HG02973 (cell line): ENCODE measurements around the gene BBS10.
"Not testable (repeated sequence)": the region's sequence is repeated elsewhere in the genome, so short reads cannot be mapped to it uniquely, and the experiment has no call there.

Experiments
- ATAC-seq: cut with Tn5 transposase; IDR thresholded peaks from one replicate; pipeline ENCODE4 v1.9.1; 2021; ENCODE audit warnings: moderate library complexity; ENCODE audit not compliant: unreplicated experiment

BBS10 gene

DNA sequence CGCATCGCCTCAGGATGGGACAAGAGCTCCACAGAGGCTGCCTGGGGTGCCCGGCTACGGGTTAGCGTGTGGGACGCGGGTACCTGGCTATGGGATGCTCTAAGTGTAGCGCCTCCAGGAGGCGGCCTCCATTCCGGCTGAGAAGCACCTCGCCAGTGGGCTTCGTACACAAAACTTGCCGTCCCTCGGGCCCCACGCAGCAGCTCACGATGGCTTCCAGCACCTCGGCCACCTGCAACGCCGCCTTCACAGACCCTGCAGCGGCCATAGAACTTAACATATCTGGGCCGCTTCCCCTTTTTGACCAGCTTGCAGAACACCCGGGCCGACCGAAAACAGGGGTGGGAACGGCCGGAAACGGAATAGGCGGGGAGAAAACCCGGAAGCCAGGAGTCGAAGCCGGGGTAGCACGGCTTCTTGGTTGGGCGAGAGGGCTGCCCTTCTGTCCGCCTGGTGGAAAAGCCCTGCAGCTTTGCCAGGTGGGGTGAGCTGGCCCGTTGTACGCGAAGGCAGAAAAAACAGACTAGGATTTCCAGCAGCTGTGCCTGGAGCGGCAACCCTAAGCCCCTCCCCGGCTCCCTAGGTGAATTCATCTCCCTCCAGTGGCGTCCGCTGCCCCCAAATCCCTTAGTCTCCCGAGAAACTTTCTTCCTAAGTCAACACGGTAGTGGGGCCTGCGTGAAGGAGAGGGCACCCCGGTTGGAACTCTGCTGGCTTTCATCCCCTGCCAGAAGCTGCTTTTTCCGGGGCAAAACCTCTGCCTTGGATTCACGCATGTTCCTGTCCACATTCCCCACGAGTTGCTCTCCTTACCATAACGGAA is at the start of gene BBS10:
BBS10 (minus strand) TSS at position 337 of the 823 bp plus-strand sequence; CDS start at position 280, 57 bp downstream.
- peak; percentile 96 for ATAC-seq

DNA sequence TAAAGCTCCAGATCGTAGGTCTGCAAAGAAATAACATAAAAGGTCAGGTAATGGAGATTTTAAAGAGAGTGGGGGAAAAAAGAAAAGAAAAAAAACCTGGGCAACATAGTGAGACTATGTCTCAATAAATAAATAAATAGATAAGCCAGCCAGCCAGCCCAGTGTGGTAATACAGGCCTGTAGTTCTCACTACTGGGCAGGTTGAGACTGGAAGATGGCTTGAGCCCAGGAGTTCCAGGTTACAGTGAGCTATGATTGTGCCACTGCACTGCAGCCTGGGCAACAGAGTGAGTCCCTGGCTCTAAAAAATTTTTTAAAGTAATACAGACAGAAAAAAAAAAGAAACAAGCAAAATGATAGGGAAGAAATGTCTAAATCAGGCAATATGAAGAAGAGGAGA is 43.2 kb upstream of the BBS10 start:
- ATAC-seq: no peak

DNA sequence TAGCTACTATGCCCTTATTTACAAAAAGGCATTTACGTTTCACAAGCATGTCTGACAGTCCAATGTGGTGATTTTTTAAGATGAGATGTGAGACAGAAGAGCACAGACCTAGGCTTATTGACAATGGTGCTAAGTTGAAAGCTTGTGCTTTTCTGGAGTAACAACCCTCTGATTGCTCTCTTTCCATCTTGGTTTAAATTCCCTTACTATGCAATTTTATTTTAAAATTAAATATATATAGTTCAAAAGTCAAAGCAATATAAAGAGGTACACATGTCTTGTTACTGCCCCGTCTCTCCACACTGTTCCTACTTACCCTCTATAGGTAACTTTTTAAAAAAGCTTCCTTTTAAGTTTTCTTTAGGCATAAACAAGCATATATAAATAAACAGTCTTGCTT is 39.4 kb upstream of the BBS10 start:
- no peak for ATAC-seq

DNA sequence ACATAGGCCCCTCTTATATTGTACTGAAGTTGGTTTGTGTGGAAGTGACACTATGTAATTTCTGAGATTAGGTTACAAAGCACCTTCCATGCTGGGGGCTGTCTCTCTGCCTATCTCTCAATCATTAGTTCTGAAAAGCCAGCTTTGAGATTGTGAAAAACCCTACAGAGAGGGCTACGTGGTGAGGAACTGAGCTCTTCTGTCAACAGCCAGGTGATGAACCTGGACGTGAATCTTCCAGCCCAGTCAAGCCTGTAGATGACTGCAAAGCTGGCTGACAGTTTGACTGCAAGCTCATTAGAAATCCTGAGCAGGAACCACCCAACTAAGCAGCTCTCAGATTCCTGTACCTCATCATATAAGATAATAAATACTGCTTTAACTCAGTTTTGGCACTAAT is 36.3 kb upstream of the BBS10 start:
- ATAC-seq: no peak

DNA sequence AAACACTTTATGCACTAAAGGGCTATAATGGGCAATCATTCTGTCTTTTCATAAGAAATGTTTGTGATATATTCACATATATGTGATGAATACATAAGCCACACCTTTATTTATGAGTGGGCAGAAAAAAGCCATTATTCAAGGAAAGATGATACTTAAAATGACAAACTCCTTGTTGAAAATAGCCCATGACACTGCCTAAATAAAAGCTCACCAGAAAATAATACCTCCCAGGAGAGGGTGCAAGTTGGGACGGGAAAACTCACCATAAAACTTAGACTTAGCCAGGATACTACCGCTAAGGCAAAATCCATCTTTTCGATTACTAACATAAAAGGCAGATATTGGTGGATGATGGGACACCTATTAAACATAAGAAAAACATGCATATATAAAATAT is 35.8 kb upstream of the BBS10 start:
- no peak for ATAC-seq

DNA sequence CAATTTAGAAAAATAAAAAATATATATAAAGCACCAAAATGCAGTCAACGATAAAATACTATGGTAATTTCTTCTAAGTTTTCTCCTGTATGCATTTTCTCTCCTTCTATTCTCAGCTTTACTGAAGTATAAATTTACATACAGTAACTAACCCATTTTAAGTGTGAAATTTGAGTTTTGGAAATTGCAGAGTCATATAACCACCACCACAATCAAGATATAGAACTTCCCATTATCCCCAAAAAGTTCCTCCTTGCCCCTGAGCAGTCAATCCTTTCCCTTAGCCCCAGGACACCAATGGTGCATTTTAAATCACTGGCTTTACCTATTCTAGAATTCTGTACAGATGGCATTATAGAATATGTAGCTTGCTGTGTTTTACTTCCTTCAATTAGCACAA is 31.0 kb upstream of the BBS10 start:
- ATAC-seq: no peak

DNA sequence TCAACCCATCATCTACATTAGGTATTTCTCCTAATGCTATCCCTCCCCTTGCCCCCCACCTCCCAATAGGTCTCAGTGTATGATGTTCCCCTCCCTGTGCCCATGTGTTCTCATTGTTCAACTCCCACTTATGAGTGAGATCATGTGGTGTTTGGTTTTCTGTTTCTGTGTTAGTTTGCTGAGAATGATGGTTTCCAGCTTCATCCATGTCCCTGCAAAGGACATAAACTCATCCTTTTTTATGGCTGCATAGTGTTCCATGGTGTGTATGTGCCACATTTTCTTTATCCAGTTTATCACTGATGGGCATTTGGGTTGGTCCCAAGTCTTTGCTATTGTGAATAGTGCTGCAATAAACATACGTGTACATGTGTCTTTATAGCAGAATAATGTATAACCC is 28.7 kb upstream of the BBS10 start:
- not testable (repeated sequence) for ATAC-seq

DNA sequence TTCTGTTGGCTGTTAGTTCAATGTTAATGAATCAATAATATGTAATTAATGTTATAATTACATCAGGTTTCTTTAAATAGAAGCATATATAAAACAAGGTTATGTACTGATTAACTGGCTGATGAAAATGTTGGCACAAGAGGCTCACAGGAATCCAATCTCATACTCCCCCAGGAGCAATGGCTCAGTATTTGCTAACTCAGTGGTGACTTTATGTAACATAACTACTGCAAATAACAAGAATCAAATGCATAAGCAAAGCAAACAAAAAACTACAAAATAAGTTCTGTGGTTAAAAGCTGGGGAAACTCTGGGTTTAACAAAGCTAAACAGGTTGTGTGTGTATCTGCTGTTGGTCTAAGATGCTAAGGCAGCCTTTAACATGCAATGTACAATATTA is 27.7 kb upstream of the BBS10 start:
- no peak for ATAC-seq

DNA sequence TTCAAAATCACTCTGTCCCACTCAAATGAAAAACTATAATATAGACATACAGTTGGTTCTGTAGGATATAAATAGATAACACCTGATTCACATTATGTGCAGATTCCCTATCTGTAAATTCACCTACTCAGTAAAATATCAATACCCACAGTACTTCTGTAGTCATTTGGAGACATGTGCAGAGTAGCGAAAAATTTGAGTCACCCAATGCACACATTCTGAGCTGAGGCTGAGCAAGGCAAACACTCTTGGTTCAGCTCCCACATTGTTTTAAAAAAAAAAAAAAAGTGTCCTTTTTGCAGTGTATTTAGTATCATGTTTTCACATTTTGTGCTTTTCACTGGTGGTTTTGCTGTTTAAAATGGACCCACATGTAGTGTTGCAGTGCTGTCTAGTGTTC is 27.3 kb upstream of the BBS10 start:
- no peak for ATAC-seq

DNA sequence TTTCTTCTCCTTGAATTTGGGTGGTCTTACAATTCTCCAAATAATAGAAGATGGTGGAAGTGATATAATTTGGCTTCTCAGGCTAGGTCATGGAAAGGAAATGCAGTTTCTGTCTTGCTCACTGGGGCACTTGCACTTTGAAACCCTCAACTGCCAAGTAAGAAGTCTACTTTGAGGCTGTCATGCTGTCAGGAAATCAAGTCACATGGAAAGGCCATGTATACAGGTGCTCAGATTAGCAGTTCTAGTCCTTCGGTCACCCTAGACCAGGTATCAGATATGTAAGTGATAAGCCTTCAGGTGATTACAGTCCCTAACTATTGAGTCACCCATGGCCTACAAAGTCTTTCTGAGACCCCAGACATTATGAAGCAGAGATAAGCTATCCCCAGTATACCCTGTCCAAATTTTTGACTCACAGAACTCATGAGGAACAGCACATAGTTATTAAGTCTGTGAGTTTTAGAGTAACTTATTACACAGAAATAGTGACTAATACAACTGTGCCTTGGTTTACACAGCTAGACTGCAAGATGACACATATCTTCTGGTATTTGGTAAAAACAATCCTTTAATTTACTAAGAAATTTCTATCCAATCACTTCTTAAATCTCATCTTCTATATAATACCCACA is 26.3 kb upstream of the BBS10 start:
- no peak for ATAC-seq

DNA sequence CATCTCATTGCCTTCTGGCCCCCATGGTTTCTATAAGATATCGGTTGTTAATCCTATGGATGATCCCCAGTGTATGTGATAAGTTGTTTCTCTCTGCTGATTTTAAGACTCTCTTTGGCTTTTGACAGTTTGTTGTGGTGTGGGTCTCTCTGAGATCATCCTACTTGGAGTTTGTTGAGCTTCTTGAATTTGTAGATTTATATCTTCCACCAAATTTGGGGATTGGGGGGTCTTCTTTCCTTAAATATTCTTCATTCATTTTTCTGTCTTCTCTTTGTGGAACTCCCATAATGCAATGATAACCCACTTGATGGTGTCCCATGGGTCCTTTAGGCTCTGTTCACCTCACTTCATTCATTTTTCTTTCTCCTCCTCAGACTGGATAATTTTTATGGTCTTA is 20.0 kb upstream of the BBS10 start:
- no peak for ATAC-seq

DNA sequence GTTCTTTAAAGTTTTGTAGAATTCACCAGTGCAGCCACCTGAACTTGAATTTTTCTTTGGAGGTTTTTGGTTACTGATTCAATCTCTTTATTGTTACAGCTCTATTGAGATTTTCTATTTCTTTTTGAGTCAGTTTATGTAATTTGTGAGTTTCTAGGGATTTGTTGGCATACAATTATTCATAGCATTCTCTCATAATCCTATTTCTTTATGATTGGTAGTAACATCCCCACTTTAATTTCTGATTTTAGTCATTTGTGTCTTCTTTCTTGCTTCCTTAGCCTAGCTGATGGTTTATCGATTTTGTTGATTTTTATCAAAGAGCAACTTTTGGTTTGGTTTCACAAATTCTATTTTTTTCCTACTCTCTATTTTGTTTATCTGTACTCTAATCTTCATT is 17.9 kb upstream of the BBS10 start:
- no peak for ATAC-seq

DNA sequence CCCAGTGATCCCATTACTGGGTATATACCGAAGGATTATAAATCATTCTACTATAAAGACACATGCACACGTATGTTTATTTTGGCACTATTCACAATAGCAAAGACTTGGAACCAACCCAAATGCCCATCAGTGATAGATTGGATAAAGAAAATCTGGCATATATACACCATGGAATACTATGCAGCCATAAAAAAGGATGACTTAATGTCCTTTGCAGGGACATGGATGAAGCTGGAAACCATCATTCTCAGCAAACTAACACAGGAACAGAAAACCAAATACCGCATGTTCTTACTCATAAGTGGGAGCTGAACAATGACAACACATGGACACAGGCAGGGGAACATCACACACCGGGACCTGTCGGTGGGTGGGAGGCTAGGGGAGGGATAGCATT is 15.9 kb upstream of the BBS10 start:
- not testable (repeated sequence) for ATAC-seq

DNA sequence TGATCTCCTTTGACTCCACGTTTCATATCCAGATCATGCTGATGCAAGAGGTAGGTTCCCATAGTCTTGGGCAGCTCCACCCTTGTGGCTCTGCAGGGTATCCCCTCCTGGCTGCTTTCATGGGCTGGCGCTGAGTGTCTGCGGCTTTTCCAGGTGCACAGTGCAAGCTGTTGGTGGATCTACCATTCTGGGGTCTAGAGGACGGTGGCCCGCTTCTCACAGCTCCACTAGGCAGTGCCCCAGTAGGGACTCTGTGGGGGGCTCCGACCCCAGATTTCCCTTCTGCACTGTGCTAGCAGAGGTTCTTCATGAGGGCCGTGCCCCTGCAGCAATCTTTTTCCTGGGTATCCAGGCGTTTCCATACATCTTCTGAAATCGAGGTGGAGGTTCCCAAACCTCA is 12.1 kb upstream of the BBS10 start:
- ATAC-seq: no peak

DNA sequence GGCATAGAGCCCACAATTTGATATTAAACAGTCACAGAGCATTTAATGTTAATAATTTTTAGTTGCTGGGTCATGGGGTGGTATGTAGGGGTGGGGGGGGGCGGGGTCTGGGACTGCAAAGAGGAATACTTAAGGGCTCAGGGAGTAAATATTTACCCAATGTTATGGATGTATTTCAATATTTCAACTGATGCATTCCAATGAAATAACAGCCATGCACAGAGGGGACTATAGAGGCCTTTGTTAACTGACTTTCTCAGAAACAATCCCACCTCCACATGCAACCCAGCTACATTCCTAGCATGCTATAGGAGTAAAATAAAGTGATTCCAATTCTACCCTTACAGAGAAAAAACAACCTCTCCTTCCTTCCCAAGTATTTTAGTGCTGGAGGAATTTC is 7.9 kb upstream of the BBS10 start:
- no peak for ATAC-seq

DNA sequence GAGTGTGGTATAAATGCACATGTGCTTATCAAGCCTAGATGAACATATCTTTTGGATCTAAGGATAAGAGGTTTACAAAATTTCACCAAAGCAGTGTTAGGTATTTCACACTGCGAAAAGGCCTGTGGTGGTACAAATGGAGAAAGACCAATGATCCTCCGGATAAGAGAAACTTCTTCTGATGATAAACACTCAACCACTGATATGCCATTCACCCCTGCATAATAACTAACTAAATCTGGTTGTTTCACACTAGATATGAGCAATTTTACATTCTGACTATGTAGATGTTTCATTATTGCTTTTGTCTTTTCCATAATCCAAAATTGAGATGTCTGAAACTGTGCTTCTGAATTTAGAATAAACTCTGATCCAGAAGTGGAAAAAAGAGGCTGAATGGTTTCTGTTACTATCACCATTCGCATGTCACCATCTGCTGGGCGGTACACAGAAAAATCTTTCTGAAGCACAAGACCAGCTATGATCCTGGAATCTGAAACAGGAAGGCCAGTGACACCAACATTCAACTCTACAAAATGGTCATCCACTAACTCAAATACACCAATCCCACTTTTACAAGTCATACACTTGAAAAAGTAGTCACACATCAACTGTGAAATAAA is 1.3 kb downstream of the BBS10 start:
- ATAC-seq: peak; percentile 24

DNA sequence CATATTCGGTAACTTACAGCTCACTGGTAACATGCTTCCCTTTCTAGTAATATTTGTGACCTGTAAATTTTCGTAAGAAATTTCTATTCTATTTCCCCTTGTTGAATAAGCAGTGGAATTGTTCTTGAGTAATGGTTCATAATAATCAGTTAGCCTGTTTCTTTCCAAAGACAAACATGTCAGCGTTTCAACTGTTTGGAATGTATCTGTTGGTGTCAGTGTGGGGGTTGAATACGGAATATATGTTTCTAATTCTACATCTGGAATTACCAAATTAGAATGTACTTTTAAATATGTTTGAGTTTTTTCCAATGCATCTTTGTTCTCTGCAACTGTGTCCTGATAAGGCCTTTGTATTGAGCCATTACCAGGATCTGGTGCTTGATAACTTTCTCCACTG is 2.0 kb downstream of the BBS10 start:
- no peak for ATAC-seq

DNA sequence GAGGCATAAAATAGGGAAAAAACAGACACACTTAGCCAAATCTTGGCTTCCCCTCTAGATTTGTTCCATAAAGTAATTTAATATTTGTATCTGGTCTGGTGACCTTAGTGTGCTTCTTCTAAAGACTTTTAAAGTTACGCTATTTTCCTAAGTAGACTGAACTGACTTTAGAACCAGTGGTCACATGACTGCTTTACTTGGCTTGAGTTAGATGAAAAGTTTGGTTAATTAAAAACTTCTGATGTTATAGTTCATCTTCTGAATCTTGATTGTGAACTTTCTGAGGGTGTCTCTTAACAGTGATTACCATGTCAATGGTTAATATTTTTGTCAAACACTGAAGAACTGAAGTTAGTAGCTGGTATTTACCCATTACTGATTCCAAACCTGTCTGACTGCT is 2.6 kb downstream of the BBS10 start:
- no peak for ATAC-seq

DNA sequence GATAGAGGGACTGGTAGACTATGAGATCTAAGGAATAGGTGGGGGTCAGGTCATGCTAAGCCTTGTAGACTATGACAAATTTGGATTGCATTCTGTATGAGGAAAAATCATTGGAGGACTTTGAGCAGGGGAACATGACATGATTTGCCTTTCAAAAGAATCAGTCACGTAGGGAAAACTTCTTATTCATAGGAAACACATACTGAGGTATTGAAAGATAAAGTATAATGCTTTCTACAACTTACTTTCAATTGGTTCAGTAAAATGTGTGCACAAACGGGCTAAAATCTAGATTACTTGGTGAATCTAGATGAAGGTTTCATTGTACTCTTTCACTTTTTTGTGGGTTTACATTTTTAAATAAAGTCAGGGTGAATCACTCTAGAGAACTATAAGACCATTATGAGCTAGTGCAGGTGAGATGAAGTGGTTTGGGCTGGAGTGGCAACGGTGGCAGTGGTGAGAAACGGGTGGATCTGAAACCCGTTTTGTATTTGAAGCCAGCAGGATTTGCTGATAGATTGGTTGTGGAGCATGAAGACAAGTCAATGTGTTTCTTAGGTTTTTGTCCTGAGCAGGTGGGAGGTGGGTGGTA is 6.7 kb downstream of the BBS10 start:
- no peak for ATAC-seq

DNA sequence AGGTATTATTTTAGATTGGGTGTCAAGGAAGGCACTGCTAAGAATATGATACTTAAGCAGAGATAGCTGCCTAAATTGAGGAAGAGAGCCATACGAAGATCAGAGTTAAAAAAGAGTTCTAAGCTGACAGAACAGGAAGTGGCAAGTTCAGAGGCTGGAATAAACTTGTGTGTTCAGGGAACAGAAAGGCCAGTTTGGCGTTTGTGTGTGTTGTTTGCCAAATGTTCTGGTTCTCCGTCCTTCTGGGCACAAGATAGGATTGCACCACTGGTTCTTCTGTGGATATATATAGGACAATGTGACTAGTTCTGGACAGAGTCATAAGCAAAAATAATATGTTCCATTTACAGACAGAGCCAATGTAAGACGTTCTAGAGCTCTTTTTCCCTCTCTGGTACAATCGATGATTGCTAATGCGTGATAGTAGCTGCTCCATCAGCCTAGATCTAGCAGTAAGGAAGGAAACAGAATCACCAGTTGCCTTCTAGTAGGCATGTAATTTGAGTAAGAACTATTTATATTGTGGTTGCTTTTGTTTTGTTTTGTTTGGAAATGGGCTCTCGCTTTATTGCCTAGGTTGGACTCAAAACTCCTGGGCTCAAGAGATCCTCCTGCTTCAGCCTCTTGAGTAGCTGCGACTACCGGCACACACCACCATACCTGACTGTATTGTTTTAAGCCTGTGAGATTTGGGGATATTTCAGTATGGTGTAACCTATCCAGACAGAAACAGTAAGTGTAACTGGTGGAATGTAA is 7.4 kb downstream of the BBS10 start:
- ATAC-seq: no peak

DNA sequence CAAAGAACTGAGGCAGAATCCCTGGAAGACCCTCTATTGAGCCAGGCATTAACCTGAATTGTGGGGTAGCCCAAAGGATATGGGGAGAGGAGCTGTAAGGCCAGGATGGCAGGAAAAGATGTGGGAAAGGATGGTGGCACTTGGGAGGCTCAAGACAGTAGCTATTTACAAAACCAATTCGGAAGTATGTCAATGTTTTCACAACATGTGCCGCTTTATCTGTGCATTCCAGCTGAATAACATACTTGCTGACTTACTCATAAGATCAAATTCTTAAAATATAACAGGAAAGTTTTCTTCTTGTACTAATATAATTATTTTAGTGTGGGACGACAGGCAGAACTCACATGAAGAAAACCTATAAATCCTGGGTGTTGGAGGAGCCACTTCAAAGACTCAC is 10.6 kb downstream of the BBS10 start:
- ATAC-seq: no peak
